Cardiac septum (tissue), 1 donor: ENCODE data around the gene MRPS10. TPM values are rescaled to one million over a fixed set of nuclear protein-coding genes. Genes with fewer than 3 reads are reported as not detected.
"Not testable (repeated sequence)": the region's sequence is repeated elsewhere in the genome, so short reads cannot be mapped to it uniquely, and the experiment has no call there.

Source experiments
- DNase-seq: peaks from one replicate; pipeline ENCODE4 v3.0.0-alpha.2; 2020; ENCODE audit warnings: low spot score
- intact Hi-C: fragments of 100-400 bp; cut with DNase I; formaldehyde crosslinking; loops from one replicate; pipeline ENCODE4 v1.14.0; 2022
- total RNA-seq: library from RNA; stranded (reverse); fragmentation: NEBNext Ultra II Directional; extraction: Animal tissue kit (Norgen Biotek cat#: 25700); gene quantifications from one replicate; pipeline ENCODE4 v1.2.1, GENCODE V29; 2021
- donor health status: DM: no; HTN: no; CAD: no.

MRPS10 gene
- total RNA-seq, 1 donor from 2014 or later: 54.9 TPM

DNA sequence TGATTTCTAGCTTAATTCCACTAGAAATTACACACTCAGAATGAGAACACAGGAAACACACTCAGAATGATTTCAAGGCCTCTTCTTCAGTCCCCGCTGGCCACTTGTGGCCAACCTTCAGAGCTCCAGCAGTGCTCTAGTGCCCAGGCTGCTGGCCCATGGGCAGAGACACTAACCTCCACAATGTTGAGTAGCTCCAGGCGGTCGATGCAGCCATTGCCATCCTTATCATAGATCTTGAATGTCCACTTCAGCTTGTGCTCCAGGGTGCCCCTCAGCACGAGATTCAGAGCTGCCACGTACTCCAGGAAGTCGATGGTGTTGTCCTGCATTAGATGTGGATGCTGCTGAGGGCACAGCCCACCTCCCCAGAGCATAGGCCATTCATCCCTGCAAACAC is 29.3 kb downstream of the MRPS10 start:
- DNase-seq: no peak
- intact Hi-C loops: no loop called here

DNA sequence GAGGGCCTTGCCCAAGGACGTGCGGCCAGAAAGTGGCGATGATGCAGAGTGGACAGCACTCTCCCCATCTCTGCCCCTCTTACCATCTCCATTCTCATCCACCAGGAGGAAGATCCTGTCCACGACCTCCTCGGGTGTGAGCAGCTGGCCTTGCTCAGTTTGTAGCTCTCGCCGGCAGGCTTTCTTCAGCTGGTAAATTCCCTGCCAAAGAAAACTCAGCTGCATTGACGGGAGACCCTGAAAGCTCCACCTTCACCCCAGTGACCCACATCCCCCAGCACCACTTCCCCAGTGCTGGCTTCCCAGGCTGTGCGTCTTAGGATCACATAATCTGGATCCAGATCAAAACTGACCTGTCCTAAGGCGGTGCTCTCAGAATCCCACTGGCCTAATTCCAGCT is 32.1 kb downstream of the MRPS10 start:
- intact Hi-C loops: no loop called here
- no peak for DNase-seq

DNA sequence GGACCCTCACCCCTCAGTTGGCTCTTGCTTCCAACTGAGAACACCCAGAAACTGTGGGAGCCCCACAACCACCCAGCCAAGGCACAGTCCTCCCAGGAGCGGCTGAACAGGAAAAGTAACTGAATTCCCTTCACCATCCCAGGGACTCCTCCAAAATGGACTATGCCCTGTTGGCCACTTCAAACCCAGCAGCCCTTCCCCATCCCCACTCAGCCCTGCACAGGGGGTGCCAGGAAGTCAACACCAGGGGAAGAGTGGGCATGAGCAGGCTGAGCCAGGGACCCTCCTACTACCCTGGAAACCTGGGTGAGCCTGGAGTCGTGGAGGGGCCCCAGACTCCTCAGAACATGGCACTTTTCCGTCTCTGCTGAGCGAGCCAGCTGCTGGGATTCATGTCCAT is 33.2 kb downstream of the MRPS10 start:
- no peak for DNase-seq
- intact Hi-C loops: no loop called here

DNA sequence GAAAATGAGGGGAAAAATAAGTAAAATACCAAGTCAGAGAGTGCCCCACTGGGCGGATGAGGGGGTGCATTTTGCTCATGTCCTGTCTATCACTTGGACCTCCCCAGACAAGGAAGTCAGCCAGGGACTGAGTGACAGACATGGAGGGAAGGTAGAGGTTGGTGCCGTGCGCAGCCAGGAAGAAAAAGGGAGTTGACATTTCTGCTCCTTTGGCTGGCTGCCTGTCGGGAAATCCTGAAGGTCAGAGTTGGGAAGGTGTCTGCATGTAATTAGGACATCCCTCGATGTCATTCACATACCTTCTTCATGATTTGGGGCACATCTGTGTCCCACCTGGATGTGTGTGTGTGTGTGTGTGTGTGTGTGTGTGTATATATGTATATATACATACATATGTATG is 35.6 kb downstream of the MRPS10 start:
- intact Hi-C loops: no loop called here
- DNase-seq: no peak

DNA sequence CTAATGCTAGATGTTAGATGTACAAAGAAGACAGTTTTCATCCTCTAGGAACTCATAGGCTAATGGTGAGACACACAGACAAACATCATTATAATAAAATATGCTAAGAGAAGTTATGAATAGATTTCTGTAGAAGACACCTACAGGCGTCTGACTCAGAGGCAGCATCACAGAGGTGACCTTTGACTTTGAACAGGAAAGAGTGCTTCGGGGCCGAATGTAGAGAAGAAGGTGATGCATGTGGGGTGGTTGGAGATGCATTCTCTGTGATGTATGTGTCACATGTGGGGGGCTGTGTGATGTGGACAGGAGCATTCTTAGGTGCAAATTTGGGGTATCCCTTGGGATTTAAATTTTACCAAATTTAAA is 37.7 kb downstream of the MRPS10 start:
- intact Hi-C loops: no loop called here
- no peak for DNase-seq

DNA sequence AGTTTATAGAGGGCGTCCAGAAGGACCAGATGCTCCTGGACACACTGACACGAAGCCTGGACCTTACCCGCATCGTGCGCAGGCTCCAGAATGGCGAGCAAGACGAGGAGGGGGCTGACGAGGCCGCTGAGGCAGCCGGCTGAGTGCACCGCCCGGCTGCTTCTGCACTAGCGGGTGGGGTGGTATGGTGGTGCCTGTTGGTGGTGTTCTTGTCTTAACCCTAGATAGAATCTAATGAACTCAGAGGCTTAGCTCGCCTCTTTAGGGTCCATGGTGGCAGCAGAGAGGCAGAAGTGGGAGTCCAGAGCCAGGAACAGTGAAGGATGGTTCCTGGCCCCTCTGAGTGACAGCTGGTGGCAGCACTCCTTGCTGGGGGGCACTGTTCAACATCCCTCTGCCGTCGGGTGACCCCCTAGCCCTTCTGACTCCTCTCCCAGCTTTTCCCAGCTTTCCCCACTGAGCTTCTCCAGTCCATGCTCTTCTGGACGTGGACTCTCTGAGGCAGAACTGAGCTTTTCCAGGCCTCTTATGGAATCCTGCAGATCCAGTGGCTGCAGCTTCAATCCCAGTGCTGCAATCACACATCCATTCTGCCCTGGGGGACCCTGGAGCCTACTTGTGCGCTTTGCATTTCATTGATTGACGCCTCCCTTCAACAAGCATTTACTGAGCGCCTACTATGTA is 38.3 kb downstream of the MRPS10 start:
- intact Hi-C loops: no loop called here
- no peak for DNase-seq

DNA sequence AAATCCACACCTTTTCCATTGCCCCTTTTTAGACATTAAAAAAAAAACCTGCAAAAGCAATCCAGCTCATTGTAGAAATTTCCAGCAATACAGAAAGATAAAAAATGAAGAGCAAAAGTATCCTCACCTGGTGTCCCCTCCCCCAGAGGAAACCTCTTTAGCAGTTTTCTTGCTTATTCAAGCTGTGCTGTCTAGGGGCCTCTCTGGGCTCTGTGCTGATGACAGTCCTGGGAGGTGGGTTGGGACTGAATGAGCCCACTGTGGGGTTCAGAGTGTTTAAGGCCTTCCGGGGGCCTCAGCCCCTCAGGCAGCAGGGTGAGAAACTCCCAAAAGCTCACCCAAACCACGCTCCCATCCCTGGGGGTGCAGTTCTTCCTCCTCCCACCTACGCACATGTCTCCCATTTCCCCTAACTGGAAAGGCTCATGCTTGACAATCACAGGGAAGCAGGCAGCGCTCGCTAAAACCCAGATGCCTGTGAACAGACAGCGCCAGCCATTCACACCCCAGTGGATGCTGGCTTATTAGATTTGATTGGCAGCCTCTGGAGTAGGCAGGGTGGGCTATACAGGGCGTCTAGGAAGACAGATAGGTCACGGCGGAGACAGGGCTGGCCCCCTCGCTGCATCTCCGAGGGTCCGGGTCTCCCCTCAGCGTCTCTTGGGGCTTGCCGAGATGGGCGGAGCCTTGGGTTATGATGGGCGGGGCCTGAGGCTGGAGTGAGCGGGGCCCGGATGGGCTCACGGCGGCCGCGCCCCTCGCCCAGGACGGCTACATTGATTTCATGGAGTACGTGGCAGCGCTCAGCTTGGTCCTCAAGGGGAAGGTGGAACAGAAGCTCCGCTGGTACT is 39.9 kb downstream of the MRPS10 start:
- intact Hi-C loops: no loop called here
- no peak for DNase-seq

DNA sequence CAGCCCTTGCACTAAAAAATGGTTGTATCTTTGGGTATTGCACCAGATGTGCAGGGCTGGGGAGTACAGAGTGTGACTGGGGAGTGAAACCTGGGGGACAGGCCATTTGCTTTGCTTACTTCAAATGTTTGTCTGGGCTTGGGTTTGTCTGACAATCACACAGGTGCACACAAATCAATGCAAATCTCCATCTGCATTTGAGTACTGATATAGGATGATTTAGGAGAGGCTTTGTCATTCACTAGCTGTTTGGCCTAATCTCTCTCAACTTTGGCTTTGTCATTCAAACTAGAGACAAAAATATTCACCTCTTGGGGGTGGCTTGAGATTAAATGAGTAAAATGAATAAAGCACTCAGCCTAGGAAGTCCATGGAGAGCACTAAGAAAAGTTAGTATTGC is 40.7 kb downstream of the MRPS10 start:
- DNase-seq: no peak
- intact Hi-C loops: no loop called here

DNA sequence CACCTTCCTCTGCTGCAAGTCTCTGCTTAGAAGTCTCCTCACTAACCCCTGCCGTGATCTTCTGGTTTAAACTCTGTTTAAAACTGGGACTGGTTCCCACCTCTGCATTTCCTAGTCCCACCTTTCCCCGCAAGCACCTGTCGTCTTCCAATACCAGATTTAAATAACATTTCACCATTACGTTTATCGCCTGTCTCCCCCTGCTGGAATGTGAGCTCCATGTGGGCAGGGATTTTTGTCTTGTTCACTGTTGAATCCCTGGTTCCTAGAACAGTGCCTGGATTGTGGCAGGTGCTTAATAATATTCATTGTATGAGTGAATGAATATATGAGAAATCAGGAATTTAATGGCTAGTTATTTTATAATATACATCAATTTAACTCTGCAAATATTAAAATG is 41.8 kb downstream of the MRPS10 start:
- DNase-seq: no peak
- intact Hi-C loops: no loop called here

DNA sequence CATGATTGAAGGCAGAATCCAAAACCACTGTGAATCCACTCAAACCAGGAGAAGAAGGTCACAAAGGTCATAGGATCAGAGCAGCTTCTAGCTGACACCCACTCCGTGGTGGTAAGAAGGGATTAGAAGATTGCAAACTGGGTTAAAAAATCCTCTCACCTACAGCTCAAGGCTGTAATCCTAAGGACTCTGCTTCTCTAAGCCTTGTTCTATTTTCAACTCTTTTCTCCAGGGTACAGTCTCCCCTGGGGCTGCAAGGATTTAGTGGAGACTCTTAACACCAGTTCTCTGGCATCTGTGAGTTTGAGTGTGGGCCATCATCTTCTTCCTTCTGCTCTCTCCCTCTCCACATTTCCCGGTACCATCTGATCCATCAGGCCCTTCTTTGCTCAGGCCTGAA is 44.6 kb downstream of the MRPS10 start, which contains the start of gene GUCA1A:
GUCA1A (plus strand) TSS at position 264 of the 400 bp plus-strand sequence. CDS start 250 bp downstream, outside the sequence.
- intact Hi-C loops: no loop called here
- DNase-seq: no peak

DNA sequence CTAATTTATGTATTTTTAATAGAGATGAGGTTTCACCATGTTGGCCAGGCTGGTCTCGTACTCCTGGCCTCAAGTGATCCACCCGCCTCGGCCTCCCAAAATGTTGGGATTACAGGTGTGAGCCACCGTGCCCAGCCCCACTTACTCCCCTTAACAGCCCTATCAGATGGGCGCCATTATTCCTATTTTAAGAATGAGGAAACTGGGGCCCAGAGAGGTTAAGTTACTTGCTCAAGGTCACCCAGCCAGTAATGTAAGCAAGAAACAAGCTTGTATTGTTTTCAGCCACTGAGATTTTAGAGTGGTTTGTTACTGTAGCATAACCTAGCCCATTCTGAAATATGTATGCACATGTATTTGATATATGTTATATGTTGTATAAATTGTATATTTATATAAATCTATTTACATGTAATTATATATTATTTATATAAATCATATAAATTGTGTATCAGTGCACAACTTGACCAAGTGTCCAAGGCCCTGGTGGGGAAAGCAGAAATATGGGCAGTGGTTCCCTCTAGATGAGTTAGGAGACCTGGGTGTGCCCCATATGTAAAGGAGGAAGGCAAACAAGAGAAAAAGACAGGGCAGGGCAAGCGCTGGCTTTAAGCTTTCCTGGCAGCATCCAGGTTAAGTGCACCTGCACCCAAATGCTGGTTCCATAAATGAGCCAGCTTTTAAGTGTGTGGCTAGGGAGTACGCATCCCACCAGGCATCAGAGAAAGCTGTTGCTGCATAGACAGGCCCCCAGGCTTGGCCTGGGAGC is 45.7 kb downstream of the MRPS10 start:
- intact Hi-C loops: no loop called here
- DNase-seq: no peak

DNA sequence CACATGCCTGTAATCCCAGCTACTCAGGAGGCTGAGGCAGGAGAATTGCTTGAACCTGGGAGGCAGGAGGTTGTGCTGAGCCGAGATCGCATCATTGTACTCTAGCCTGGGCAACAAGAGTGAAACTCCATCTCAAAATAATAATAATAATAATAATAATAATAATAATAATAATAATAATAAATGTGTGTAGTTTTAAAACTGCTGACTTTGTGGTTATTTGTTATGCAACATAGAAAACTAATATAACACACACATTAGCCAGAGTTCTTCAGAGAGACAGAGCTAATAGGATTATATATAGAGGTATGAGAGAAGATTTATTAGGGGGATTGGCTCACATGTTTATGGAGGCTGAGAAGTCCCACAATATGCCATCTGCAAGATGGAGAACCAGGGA is 47.9 kb downstream of the MRPS10 start:
- DNase-seq, intact Hi-C loops: not testable (repeated sequence)

DNA sequence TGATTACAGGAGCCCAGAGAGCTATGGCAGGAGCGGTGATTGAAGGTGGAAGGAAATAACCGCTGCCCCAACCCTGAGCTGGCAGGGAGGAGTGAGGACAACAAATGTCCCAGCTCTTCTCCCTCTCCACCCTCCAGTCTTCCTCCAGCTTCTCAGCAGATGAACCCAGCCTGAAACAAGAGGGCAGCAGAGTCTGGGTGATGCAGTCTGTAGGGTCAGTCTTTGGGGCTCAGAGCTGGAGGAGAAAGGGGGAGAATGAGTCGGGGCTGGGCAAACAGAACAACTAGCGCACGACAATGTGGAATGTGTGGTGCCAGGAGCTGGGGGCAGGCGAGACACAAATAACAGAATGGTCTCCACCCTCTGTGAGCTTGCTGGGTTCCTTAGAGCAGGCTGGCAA is 49.0 kb downstream of the MRPS10 start:
- no peak for DNase-seq
- intact Hi-C loops: no loop called here

DNA sequence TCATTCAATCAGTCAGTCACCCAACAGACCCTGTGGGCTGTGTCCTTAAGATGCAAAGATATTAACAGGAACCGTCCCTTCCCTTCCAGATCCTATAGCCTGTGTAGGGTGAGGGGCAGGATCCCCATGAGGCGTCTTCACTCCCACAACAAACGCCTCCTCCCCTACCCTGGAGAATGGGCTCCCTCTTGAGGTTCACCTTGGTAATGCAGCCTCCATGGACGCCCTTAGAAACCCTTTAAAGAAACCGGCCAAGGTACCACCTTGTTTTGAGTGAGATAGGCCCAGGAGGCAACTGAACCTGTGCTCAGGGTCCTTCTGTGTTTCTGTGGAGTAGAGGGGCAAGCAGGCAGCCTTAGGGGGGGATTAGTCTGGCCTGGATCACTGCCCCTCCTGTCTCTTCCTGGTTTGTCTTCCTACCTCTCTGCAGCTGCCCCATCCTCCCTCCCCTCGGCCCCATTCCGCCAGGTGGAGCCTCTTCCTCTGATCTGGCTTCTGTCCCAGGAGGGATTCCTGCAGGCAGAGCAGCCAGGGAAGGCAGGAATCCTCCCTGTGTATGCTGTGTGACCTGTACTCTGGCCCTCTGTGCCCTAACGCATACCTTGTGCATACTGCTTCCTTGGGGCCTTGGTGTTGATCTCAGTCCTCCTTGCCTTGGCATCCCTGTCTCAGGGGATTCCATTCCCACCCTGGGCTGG is 51.1 kb downstream of the MRPS10 start:
- intact Hi-C loops: loop anchor here (1.0 kb wide), 1 partner anchor 91 kb away; no protein-coding TSS in a partner anchor
- DNase-seq: no peak

DNA sequence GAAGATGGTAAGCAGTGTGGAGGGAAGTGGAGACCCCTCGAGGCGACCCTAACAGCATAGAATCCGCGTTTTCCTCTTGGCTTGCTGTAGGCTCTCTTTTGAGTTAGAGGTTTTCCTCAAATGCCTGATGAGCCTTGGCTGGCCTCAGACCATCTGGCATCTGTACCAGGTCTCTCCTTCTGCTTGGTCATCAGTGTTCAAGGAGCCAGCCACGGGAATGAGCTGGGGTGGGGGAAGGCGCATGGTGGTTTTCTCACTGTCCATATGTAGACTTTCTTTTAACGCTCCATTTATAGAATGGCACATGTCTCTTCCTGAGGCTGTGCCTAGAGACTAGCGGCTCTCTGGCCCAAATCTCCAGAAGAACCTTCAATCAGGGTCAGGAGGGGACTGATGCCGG is 52.6 kb downstream of the MRPS10 start:
- intact Hi-C loops: no loop called here
- no peak for DNase-seq

DNA sequence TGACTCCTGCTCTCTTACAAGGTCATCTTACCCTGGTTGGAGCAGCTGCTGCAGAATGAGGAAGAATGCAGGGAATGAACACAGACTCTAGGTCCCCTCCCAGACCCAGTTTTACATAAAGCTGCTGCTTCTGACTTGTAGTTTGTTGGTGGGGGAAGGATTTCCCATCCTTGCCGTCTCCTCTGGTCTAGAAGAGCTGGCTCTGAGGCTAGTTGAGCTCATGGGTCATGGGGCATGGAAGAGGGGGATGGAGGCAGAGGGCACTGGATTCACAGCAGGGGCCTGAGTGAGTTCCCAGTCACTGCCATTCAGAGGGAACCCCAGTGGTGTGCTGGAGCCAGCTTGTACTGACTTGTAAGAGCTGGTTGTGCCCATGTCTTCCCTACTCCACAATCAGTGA is 53.7 kb downstream of the MRPS10 start:
- intact Hi-C loops: no loop called here
- no peak for DNase-seq

DNA sequence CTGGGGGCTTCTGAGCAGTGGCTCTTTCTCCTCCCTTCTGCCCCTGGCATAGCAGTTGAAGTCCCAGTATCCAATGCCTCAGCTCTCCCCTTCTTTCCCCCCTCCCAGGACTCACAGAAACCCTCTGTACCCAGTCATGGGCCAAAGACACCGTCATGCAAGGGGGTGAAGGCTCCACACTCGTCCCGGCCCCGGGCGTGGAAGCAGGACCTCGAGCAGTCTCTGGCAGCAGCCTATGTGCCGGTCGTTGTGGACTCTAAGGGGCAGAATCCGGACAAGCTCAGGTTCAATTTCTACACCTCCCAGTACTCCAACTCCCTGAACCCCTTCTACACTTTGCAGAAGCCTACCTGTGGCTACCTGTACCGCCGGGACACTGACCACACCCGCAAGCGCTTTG is 54.8 kb downstream of the MRPS10 start:
- DNase-seq: no peak
- intact Hi-C loops: no loop called here

DNA sequence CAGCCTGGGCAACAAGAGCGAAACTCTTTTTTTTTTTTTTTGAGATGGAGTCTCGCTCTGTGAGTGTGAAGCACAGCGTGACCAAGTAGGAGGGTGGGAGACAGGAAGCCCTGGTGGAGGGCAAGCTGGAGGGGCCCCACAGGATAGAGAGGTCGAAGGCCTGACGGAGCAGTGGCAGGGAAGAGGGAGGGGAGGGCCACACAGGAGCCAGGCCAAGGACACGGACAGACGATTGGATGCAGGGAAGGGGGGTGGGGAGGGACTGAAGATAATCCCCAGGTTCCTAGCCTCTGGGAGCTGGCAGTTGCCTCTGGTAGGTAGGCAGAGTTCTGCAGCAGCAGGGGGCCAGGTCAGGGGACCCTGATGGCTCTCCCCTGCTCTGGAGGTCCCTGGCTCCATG is 55.3 kb downstream of the MRPS10 start:
- DNase-seq: no peak
- intact Hi-C loops: no loop called here

DNA sequence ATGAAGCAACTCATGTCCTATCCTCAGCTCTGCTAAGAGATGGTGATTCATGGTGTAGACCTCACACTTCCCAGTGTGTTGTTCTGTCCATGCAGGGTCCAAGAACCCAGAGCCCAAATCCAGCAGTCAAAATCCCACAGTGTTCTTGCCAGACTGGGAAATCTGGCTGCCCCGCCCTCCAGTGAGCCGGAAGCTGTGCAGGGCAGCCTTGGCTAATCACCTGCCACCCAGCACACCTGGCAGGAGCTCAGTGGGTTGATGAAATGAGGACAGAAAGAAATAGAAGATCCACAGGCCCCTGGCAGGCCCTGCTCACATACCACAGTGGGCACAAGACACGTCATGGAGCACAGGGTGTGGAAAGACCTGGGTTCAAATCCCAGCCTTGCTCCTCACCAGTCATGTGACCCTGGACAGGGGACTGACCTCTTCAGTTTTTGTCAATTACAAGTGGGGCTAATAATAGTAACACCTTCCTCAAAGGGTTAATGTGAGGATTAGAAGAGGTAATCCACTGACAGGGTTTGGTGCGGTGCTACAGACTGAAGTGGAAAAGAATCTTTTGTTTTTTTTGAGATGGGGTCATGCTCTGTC is 58.1 kb downstream of the MRPS10 start:
- intact Hi-C loops: no loop called here
- no peak for DNase-seq
